Islet of Langerhans (tissue), 1 donor: Measurements from ENCODE around the gene DCAF12.

Source experiments
- FAIRE-seq: peaks from one replicate; lab custom pipeline; 2011; peaks lifted over from hg19 to GRCh38; lab: Jason Lieb, UNC

Gene DCAF12

DNA sequence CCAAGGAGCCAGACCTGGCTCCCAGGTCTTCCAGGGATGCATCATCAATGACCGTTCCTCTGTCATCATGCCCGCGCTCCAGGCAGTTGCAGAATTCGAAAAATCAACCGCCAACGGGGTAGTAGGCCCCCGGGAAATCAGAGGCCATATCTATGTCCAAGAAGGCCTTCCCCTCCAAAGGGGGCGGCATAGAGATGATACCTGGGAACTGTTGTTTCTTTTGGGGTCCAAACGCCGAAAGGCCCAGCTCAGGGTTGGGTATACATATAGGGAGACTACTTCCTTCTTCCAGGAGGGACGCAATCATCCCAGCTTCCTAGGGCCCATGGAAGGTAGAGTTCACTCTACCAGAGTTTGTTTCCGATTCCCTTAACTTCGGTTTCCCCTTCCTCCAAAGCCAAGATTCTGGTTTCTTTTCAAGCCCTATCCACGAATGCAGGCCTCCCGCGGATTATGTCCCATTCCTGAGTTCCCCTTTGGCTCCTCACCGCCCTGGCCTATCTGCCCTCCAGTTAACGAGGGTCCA is 754 bp downstream of the DCAF12 start:
- no peak for FAIRE-seq

DNA sequence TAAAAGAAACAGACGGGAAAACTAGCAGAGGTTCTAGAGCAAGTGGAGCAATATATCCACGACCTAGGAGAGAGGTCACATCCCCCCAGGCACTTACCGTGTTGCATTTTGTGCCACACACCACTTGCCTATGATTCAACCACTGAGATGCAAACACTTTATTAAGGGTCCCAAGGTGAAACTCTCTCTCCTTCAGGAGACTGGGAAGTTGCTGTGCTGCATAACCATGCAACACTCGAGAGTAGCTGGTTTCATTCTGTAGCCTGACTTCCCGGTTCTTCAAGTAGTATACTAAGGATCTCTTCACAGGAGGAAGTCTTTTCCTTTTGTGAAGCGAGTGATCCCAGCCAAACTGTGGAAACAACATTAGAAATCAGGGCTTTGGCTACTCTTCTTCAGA is 1.6 kb downstream of the DCAF12 start:
- no peak for FAIRE-seq

DNA sequence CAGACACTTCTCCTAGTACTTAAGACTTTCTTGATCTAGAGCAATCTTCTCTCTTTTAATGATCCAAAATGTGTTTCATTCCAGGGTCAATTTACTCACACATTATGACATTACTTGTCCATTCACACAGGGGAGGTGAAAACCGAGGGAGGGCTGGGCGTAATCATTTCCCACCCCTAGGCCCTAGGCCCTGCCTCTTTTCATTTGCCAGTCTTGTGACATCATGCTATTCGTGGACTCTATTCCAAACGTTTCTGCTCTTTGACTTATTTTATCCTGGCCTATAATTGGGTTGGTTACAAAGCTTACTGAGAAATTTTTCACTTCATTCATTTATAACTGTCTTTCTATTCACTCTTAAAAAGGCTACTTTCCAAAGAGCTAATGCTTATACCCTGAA is 2.4 kb downstream of the DCAF12 start:
- FAIRE-seq: no peak

DNA sequence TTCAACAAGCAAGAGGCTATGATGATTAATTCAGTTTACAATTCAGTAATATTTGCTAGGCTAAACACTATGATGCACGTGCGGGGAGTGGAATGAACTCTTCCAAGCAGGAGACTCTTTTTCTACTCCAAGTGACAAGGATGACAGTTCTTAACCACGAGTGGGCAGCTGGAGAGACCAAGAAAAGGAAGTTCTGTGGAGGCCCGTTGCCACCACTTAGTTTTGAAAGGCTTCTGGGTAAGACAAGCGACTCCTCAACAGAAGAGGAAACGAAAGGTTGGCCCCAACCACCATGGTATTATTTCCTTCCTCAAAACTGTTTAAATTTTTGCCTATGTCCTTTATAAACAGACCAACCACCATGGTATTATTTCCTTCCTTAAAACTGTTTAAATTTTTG is 2.8 kb downstream of the DCAF12 start:
- FAIRE-seq: no peak

DNA sequence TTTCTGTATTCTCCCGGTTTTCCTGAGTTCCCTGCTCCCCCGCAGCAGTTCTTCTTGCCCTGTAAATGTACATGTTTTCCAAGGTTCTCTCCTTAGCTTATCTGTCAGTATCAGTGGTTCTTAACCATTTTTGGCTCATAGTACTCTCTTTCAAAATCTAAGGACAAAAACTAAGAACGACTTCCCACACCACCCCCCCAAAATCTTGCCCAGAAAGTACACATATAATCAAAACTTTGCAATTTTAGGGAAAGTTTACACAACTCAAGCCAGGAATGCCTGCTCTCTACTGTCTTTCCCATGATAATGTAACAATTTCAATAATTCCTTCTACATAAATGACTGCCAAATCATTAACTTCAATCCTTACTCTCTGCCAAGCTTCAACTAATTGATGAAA is 4.5 kb downstream of the DCAF12 start:
- no peak for FAIRE-seq

DNA sequence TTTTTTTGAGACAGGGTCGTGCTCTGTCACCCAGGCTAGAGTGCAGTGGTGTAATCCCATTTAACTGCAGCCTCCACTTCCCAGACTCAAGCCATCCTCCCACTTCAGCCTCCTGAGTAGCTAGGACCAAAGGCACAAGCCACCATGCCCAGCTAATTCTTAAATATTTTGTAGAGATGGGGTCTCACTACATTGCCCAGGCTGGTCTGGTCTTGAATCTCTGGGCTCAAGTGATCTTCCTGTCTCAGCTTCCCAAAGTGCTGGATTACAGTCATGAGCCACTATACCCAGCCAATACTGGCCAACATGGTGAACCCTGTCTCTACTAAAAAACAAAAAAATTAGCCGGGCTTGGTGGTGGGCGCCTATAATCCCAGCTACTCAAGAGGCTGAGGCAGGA is 6.8 kb downstream of the DCAF12 start:
- no peak for FAIRE-seq

DNA sequence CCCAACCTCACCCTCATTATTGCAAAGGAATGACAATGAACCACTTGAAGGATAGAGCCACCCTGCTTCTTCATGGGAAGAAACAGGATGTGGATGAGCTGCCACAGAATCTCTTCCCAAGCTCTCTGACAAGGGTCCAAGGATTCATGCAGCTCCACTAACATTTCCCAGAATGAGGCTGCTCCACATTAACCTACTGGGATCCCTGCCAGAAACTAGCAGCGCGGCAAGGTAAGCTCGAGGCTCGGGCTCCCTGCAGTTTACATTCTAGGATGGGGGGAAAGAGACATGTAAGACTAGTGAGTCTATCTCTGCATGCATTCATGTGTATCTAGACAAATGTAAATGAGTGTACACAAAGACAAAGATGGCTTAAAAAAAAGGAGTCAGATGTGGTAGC is 12.1 kb downstream of the DCAF12 start:
- FAIRE-seq: no peak

DNA sequence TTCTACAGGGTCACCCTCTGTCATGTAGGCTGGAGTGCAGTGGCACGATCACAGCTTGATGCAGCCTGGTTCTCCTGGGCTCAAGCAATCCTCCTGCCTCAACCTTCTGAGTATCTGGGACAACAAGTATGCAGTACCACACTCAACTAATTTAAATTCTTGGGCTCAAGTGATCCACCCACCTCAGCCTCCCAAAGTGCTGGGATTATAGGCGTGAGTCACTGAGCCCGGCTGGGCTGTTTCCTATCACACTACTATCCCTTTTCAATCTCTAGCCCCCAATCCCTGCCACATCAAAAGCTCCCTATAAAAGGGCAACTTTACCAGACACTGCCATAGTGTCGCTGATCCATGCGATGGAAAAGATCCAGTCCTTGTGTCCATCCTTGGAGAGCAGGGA is 20.4 kb downstream of the DCAF12 start:
- no peak for FAIRE-seq

DNA sequence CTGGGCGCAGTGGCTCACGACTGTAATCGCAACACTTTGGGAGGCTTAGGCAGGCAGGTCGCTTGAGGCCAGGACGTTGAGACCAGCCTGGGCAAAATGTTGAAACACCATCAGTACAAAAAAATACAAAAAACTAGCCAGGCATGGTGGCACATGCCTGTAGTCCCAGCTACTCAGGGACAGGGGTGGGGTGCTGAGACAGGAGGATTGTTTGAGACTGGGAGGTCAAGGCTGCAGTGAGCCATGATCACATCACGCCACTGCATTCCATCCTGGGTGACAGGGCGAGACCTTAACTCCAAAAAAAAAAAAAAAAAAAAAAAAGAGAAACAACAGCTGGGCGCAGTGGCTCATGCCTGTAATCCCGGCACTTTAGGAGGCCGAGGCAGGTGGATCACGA is 23.7 kb downstream of the DCAF12 start:
- FAIRE-seq: no peak

DNA sequence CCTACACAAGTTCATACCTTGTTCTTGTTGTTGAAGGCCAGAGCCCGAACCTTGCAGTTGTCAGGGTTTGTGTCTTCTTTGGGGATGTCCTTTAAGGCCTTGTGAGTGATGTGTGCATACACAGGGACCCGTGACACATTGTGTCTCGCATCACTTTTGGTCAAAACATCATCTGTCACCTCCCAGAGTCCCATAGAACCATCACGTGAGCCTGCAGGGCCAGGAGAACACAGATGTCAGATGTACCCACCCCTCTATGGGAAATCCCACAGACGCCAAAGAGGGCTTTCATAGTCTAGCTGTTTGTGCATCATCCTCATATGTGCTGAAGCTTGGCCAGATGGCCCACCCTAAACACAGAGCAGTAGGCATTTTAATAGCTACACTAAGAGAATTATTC is 28.2 kb downstream of the DCAF12 start:
- no peak for FAIRE-seq

- no peak for FAIRE-seq
These were observed 28.6 kb downstream of the DCAF12 start for GRCh38 chr9:34097865-34098264.

- no peak for FAIRE-seq
These were observed 29.7 kb downstream of the DCAF12 start for GRCh38 chr9:34096751-34097150.

GRCh38 chr9:34093578-34093977 is 32.9 kb downstream of the DCAF12 start:
- FAIRE-seq: no peak

GRCh38 chr9:34089311-34089710 is 37.2 kb downstream of the DCAF12 start:
- FAIRE-seq: no peak

DNA sequence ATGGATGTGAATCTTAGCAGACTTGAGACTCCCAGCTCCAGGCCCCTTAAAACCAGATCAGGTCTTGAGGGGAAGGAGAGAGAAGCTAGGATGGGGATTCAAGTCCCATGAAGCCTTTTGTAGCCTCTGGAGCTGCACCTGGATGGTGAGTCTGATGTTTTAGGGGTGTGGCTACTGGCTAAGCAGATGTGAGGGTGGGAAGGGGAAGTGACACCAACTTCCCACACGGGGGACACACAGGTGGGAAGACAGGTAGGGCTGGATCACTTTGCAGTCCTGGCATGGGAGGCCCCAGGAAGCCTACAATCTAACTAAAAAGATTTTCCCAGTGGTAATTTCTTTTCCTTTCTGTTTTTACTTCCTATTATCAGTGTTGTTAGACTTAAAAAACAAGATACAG is 39.1 kb downstream of the DCAF12 start:
- no peak for FAIRE-seq

DNA sequence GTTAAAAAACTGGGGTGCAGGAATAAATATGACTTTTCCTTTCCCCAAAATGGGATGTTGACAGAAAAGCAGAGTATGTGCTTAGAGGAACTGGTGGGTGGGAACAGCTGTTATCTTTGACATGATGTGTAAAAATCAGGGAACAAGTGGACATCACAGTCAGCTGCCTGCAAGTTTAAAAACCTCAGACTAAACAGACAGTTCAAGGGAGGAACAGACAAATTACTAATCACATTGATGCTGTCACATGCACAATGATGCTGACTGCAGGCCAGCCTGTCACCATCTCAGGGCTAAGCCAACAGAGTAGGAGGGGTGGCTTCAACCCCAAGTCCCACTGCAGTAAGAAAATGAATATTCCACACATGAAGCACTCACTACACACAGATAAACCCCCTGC is 39.6 kb downstream of the DCAF12 start:
- no peak for FAIRE-seq

DNA sequence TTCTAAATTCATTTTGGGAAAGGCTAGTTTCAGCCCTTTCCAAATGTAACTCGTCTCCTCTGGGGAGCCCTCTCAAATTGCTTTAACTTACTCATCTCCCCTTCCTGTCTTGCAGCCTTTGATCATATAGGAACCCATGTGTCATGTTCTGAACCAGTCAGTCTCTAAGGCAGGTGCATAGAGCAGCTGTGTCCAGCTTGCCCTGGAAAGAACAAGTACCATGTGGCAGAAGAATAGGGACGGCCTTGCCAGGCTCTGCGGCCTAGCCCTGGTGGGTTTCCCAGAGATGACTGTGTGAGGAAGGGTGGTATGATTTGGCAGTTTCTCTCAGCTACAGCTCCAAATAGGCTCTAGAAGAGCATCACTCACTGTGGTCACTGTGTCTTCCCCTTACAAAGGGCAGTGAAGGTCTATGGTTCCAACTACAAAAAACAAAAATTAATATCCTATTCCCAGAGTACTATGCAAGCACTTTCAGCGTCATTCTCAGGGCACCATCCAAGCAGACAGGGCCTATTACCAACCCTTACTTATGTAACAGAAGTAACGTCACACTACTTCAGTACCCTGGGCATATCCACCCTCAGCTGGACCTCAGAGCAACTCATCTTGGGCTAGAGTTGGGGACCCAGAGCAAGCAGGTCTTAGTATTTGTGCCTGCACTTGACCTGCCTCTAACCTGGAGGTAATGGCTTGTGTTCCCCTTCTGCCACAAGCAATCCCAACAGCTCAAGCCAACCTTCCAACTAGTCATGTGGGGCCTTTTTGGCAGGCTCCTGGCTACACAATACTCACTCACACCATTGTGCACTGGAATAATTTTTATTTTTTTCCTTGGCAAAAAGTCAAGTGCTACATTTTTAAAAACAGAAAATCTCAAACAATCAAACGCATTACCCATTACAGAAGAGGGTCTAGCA is 40.7 kb downstream of the DCAF12 start:
- no peak for FAIRE-seq

DNA sequence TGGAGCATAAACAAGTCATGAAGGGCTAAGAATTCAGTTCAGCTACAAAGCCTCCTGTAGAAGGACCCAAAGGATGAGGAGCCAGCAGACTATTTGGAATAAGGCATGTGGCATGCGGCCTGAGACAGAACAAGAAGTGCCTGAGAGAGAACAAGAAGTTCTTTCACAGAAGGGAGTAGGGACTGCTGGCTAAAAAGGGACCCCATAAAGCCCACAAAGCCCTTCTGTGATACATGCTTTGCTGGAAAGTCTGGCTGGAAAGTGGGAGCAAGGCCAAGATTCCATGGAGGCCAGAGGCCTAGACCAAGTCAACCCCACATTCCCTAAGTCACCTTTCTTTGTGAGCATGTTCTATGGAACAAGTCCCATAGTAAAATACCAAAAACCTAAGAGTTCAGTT is 41.9 kb downstream of the DCAF12 start:
- no peak for FAIRE-seq

GRCh38 chr9:34079181-34079580 is 47.3 kb downstream of the DCAF12 start:
- FAIRE-seq: no peak

DNA sequence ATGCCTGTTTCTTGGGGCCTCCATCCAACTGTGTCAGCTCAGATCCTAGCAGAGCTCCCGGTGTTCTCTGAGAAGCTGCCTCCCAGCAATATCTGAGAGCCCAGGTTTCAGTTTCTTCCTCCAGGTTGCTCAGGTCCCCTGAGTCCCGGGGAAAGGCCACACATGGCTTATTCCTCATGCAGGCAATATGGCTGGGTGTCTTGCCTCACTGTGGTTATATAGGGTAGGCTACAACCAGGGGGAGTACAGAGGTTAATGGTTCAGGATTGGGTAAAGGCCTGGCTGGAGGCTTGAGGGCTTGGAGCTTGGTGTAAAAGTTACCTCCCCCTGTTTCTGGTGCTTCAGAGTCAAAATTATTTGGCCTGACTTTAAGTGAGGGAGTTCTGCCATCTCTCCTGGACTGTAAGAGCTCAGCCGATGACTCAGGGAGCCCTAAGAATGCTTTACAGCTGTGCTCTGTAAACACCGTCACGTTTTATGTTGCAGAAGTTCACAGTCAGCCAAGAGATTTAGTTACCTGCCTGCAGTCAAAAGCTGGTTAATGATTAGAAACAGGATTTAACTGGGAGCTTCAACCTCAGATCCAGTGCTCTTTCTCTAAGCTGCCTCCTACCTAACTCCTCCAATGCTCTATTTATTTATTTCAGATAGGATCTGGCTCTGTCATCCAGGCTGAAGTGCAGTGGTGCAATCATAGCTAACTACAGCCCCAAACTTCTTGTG is 53.5 kb downstream of the DCAF12 start:
- peak; percentile 51 for FAIRE-seq

DNA sequence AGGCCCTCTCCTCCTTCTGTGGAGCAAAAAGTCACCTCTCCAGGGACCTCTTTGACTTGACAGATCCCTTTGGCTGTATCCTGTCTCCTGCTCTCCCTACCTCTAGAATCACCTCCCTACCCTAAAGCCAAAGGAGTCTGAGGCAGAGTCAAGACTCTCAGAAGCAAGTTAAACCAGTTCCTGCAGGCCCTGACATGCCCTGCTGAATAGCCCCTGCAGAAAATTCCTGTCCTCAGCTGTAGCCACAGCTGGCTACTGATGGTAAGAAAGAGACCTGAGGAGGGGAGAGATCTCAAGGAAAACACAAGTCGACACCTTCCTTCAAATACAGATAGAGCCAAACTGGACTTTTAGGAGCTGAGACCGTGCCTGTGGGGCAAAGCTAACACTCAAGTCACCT is 54.1 kb downstream of the DCAF12 start:
- no peak for FAIRE-seq

DNA sequence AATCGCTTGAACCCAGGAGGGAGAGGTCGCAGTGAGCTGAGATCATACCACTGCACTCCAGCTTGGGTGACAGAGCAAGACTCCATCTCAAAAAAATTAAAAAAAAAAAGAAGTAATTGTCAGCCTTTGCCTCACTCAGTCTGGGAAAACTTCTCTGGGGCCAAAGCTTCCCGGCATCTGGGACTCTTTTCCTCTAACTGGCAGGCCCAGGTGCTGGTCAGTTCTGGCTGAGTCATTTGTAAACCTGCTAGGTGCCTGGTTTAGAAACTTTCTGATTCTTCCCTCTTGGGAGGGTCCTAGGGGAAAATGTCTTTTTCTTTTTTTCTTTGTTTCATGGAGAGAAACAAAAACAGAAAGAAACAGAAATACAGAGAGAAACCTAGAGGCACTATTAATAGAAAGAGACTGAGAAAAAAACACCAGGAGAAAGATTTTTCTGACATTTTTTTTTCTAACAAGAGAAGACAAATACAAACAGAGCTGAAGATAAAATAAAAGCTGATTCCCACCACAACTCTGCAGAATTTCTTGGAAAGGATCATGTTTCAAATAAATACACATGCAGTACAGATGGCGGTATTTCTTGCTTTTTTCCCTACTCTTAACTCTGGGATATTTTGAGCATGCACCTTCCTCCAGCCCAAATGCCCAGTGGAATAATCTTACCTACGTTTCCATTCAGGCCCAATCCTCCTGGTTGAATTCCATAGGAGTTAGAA is 55.7 kb downstream of the DCAF12 start:
- FAIRE-seq: no peak

GRCh38 chr9:34069831-34070230 is 56.7 kb downstream of the DCAF12 start:
- no peak for FAIRE-seq
